Esophagus muscularis mucosa (tissue), 4 donors: ENCODE measurements around the gene CYP2R1. TPM values are rescaled to one million over a fixed set of nuclear protein-coding genes. Genes with fewer than 3 reads are reported as not detected.

Source experiments
- DNase-seq: peaks from one replicate; pipeline ENCODE4 v3.0.0-alpha.2; 2017; ENCODE audit errors: extremely low spot score
- H3K27ac ChIP-seq, 4 donors: fragments of 200-600 bp; sonication (generic); replicated peaks in 1 of 4; 1 replicate in 3 of 4; 2 replicates in 1 of 4; pipeline ENCODE4 v1.5.1; 2016 to 2019; ENCODE audit warnings: mild to moderate bottlenecking in 1 of 4
- H3K27me3 ChIP-seq, 4 donors: fragments of 200-600 bp; sonication (generic); one replicate each; pipeline versions ENCODE4 v1.5.1 to v1.6.0; 2016 to 2019
- H3K36me3 ChIP-seq, 4 donors: fragments of 200-600 bp; sonication (generic); one replicate each; pipeline ENCODE4 v1.5.1; 2016 to 2019
- H3K4me1 ChIP-seq, 4 donors: fragments of 200-600 bp; sonication (generic); one replicate each; pipeline ENCODE4 v1.5.1; 2016 to 2019
- H3K4me3 ChIP-seq, 4 donors: fragments of 200-600 bp; sonication (generic); 1 replicate in 2 of 4; 2 replicates in 2 of 4; pipeline ENCODE4 v1.5.1; 2016 to 2019; ENCODE audit warnings: mild to moderate bottlenecking in 4 of 4, moderate library complexity in 1 of 4
- H3K9me3 ChIP-seq, 4 donors: fragments of 200-600 bp; sonication (generic); 1 replicate in 3 of 4; 2 replicates in 1 of 4; pipeline ENCODE4 v1.5.1; 2016 to 2019
- EP300 ChIP-seq: sonication (generic); formaldehyde crosslinking; IDR thresholded peaks from one replicate; pipeline ENCODE4 v1.6.1; 2017; ENCODE audit warnings: antibody characterized with exemption
- POLR2A ChIP-seq: fragments of 450-650 bp; IDR thresholded peaks from one replicate; pipeline ENCODE4 v1.6.1; 2017; ENCODE audit warnings: antibody characterized with exemption, moderate library complexity, mild to moderate bottlenecking, low read depth
- POLR2AphosphoS5 ChIP-seq, 2 donors: sonication (generic); formaldehyde crosslinking; IDR thresholded peaks; one replicate each; pipeline ENCODE4 v1.6.1; 2017; ENCODE audit warnings: antibody characterized with exemption in 2 of 2
- WGBS: methylation state at CpG from one replicate; pipeline ENCODE4 v1.1.5; 2018; 5-methylcytosine and 5-hydroxymethylcytosine counted together
- intact Hi-C: fragments of 100-400 bp; cut with DNase I; formaldehyde crosslinking; loops from one replicate; pipeline ENCODE4 v1.15.1; 2023
- total RNA-seq, 4 donors: library from RNA; depleted of rRNA; stranded (reverse); fragments of >200 nt; gene quantifications; one replicate each; pipeline versions ENCODE4 v1.1.0 to v1.2.1, GENCODE V29; 2016
- TF ChIP-seq, protein P1 (sequence below), 3 experiments: fragments of 200-600 bp in 2 of 3; fragments of 450-650 bp in 1 of 3; sonication (generic) in 2 of 3; IDR thresholded peaks; one replicate each; pipeline ENCODE4 v1.5.1; 2017 to 2019; ENCODE audit warnings: antibody characterized with exemption in 3 of 3, mild to moderate bottlenecking in 2 of 3, moderate library complexity in 1 of 3

CYP2R1 gene
- total RNA-seq, 4 donors from 2014 or later: 7.5 to 19.1 (median 12.8) TPM

- no peaks in the 10 kb centered on the region for H3K4me1 ChIP-seq
- DNase-seq: peak; percentile 47
- intact Hi-C loops: no loop called here
Observed at GRCh38 chr11:14927146-14927545, 35.1 kb upstream of the CYP2R1 start.

DNA sequence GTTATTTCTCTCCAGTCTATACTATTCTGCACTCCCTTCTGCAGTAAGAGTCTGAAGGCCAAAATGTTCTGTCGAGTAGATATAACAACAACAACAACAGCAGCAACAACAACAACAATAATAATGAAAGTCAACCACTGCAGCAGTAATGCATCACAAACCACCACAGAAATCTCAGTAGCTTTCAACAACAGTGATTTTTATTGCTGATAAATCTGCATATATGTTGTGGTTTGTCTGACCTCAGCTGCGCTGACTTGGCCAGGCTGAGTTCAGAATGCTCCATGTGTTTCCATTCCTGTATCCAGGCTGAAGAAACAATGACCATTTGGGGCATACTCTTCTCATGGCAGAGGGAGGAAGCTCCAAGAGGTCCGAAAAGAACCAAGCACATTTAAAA is 32.3 kb upstream of the CYP2R1 start:
- intact Hi-C loops: no loop called here
- Histone ChIP-seq H3K4me3 (no peak overlapping the region), H3K36me3 (no peaks in the 10 kb centered on the region), H3K27me3 (no peaks in the 10 kb centered on the region), H3K9me3 (peaks cover 0 to 8% (median 0%) of the 10 kb centered on the region in 4 donors), H3K27ac (no peak overlapping the region), H3K4me1 (no peaks in the 10 kb centered on the region)
- DNase-seq: peak; percentile 34
- WGBS: 89% methylated on average over 3 of the region's 3 CpGs
- TF ChIP-seq POLR2A (no peak), POLR2AphosphoS5 (IDR thresholded peaks at IDR 0.05) (no peak), EP300 (no peak)
- TF ChIP-seq, protein P1, sequence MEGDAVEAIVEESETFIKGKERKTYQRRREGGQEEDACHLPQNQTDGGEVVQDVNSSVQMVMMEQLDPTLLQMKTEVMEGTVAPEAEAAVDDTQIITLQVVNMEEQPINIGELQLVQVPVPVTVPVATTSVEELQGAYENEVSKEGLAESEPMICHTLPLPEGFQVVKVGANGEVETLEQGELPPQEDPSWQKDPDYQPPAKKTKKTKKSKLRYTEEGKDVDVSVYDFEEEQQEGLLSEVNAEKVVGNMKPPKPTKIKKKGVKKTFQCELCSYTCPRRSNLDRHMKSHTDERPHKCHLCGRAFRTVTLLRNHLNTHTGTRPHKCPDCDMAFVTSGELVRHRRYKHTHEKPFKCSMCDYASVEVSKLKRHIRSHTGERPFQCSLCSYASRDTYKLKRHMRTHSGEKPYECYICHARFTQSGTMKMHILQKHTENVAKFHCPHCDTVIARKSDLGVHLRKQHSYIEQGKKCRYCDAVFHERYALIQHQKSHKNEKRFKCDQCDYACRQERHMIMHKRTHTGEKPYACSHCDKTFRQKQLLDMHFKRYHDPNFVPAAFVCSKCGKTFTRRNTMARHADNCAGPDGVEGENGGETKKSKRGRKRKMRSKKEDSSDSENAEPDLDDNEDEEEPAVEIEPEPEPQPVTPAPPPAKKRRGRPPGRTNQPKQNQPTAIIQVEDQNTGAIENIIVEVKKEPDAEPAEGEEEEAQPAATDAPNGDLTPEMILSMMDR (IDR thresholded peaks at IDR 0.05): no peak

More at GRCh38 chr11:14927146-14927545, 35.1 kb upstream of the CYP2R1 start:
- Histone ChIP-seq H3K27me3 (no peaks in the 10 kb centered on the region), H3K9me3 (peaks cover 0 to 8% (median 0%) of the 10 kb centered on the region in 4 donors), H3K4me3 (no peak overlapping the region), H3K27ac (no peak overlapping the region), H3K36me3 (no peaks in the 10 kb centered on the region)
- no peak for TF ChIP-seq EP300
- no peak for TF ChIP-seq POLR2A
- TF ChIP-seq, protein P1 (IDR thresholded peaks at IDR 0.05): no peak
- no peak for TF ChIP-seq POLR2AphosphoS5 (IDR thresholded peaks at IDR 0.05)

DNA sequence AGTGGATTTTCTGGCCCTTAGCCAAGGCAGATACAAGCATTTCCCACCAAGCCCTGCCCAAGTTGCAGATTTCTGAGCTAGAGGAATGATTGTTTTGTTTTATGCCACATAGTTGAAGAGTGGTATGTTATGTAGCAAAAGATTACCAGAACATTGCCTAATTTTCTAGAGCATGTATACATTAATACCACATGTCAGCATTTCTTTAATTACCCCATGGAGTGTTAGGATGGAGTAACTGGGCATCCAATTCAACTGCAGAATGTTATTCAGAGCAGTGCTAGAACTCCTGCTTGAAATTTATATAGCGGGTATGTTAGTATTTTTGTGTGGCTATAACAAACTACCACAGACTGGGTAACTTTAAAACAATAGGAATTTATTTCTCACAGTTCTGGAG is 24.4 kb upstream of the CYP2R1 start:
- peak; percentile 37 for DNase-seq
- 94% methylated on average over 1 of the region's 1 CpG for WGBS
- H3K27me3 ChIP-seq: no peaks in the 10 kb centered on the region
- H3K36me3 ChIP-seq: no peaks in the 10 kb centered on the region
- no peaks in the 10 kb centered on the region for H3K9me3 ChIP-seq
- H3K27ac ChIP-seq: no peak overlapping the region
- TF ChIP-seq EP300 (no peak), POLR2AphosphoS5 (IDR thresholded peaks at IDR 0.05) (no peak), POLR2A (no peak)
- TF ChIP-seq, protein P1 (IDR thresholded peaks at IDR 0.05): no peak
- intact Hi-C loops: no loop called here
- H3K4me1 ChIP-seq: no peaks in the 10 kb centered on the region
- H3K4me3 ChIP-seq: no peak overlapping the region

- no peak for TF ChIP-seq POLR2A
- TF ChIP-seq EP300: no peak
- TF ChIP-seq, protein P1 (IDR thresholded peaks at IDR 0.05): no peak
- no peak for TF ChIP-seq POLR2AphosphoS5 (IDR thresholded peaks at IDR 0.05)
- DNase-seq: peak; percentile 45
- WGBS: 57% methylated on average over 3 of the region's 3 CpGs
- H3K27ac ChIP-seq: no peak overlapping the region
- H3K4me1 ChIP-seq: no peaks in the 10 kb centered on the region
- no peaks in the 10 kb centered on the region for H3K27me3 ChIP-seq
- H3K4me3 ChIP-seq: no peak overlapping the region
- H3K9me3 ChIP-seq: no peaks in the 10 kb centered on the region
- intact Hi-C loops: no loop called here
- H3K36me3 ChIP-seq: no peaks in the 10 kb centered on the region
Observed at GRCh38 chr11:14914536-14914935, 22.5 kb upstream of the CYP2R1 start.
